ENCODE data around the gene ST3GAL2. TPM values are rescaled to one million over a fixed set of nuclear protein-coding genes. Genes with fewer than 3 reads are reported as not detected.
A peak's percentile ranks its signal among the peaks of the same experiment; 100 is the strongest.

Gene ST3GAL2
- total RNA-seq, 1 donor from 2014 or later: 23.3 TPM

- no peak for TF ChIP-seq CTCF (conservative IDR thresholded peaks at IDR 0.05; ENCODE audit: low read depth, low read length)
- no peak for DNase-seq (ENCODE audit: low read depth)
- no peak overlapping the region for H3K4me3 ChIP-seq (ENCODE audit: low read depth, low read length)
Observed at GRCh38 chr16:70478912-70479341, 40.0 kb upstream of the ST3GAL2 start.

GRCh38 chr16:70478169-70478568 lies 39.3 kb upstream of the ST3GAL2 start:
- H3K4me3 ChIP-seq (ENCODE audit: low read depth, low read length): no peak overlapping the region
- no peak for DNase-seq (ENCODE audit: low read depth)
- TF ChIP-seq CTCF (conservative IDR thresholded peaks at IDR 0.05; ENCODE audit: low read depth, low read length): no peak

- no peak overlapping the region for H3K4me3 ChIP-seq (ENCODE audit: low read depth, low read length)
- TF ChIP-seq CTCF (conservative IDR thresholded peaks at IDR 0.05; ENCODE audit: low read depth, low read length): peak; percentile 5
- peak; percentile 57 for DNase-seq (ENCODE audit: low read depth)
Observed at GRCh38 chr16:70476272-70477020, 37.5 kb upstream of the ST3GAL2 start.

- no peak overlapping the region for H3K4me3 ChIP-seq (ENCODE audit: low read depth, low read length)
- TF ChIP-seq CTCF (conservative IDR thresholded peaks at IDR 0.05; ENCODE audit: low read depth, low read length): no peak
- no peak for DNase-seq (ENCODE audit: low read depth)
Observed at GRCh38 chr16:70475054-70475871, 36.4 kb upstream of the ST3GAL2 start.

- no peak for TF ChIP-seq CTCF (conservative IDR thresholded peaks at IDR 0.05; ENCODE audit: low read depth, low read length)
- DNase-seq (ENCODE audit: low read depth): no peak
Observed at GRCh38 chr16:70474320-70475053, 35.6 kb upstream of the ST3GAL2 start.

GRCh38 chr16:70473446-70474319 lies 34.8 kb upstream of the ST3GAL2 start:
- TF ChIP-seq CTCF (conservative IDR thresholded peaks at IDR 0.05; ENCODE audit: low read depth, low read length): peak; percentile 16
- H3K4me3 ChIP-seq (ENCODE audit: low read depth, low read length): no peak overlapping the region
- DNase-seq (ENCODE audit: low read depth): no peak

More at GRCh38 chr16:70474320-70475053, 35.6 kb upstream of the ST3GAL2 start:
- no peak overlapping the region for H3K4me3 ChIP-seq (ENCODE audit: low read depth, low read length)
